HG03159 (cell line): ENCODE measurements around the gene ZC3H7A.

Experiments
- ATAC-seq: cut with Tn5 transposase; IDR thresholded peaks from one replicate; pipeline ENCODE4 v1.9.1; 2021; ENCODE audit warnings: mild to moderate bottlenecking, moderate library complexity; ENCODE audit not compliant: unreplicated experiment

Gene ZC3H7A

GRCh38 chr16:11779074-11779473, 18.0 kb downstream of the ZC3H7A start:
- no peak for ATAC-seq

DNA sequence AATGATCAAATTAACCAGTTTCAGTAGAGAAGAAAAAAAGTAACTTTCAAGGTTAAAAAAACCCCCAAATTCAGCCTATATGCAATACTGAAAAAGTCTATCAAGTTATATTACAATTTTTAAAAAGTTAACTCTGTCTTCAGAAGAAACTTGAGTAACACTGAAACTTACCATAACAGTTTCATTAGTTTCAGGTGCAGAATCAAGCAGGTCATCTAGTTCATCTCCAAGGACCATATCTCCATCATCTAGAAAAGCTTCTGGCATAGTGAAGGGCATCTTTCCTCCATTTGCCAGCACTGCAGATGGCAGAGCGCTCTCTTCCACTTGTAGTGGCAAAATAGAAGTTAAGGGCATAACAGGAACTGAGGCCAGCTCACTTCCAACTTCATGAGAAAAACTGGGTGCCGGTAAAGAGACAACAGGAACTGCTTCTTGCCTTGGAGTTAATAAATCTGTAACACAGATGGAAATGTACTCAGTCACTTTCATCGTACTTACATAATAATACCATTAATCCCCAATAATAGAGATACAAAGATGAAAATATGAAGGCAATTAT, 22.9 kb downstream of the ZC3H7A start:
- ATAC-seq = no peak

GRCh38 chr16:11768849-11769248, 28.2 kb downstream of the ZC3H7A start:
- no peak for ATAC-seq

- ATAC-seq = no peak
These were observed 34.6 kb downstream of the ZC3H7A start for GRCh38 chr16:11762431-11762830.

GRCh38 chr16:11759997-11760396, 37.1 kb downstream of the ZC3H7A start:
- ATAC-seq = no peak

DNA sequence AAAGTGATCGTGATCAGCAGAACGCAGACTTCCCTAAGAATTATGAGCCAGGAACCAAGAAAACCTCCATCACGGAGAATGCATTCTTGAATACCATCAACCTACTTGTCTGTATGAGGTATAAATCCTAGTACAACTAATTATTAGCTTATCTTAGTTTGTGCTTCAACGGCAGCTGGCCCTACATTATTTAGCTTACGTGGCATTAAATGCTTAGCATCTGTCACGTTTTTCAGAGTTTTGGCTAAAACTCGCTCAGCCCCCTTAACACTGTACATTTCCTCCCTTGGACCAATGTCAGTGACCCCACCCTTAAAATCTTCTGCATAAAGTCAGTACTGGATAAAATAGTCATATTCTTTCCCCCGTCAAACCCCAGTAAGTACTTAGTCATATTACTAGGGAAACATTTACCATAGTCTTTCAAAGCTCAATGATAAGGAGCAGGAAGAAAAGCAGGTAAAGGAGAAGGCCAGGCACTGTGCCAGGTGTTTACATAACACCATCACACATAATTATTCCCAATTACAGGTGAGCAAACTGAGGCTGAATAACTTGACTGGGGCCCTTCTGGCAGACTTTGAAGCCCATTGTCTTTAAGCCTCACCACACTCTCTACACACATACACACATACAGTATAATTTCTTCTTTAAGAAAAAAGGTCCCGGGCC, 37.8 kb downstream of the ZC3H7A start:
- no peak for ATAC-seq

DNA sequence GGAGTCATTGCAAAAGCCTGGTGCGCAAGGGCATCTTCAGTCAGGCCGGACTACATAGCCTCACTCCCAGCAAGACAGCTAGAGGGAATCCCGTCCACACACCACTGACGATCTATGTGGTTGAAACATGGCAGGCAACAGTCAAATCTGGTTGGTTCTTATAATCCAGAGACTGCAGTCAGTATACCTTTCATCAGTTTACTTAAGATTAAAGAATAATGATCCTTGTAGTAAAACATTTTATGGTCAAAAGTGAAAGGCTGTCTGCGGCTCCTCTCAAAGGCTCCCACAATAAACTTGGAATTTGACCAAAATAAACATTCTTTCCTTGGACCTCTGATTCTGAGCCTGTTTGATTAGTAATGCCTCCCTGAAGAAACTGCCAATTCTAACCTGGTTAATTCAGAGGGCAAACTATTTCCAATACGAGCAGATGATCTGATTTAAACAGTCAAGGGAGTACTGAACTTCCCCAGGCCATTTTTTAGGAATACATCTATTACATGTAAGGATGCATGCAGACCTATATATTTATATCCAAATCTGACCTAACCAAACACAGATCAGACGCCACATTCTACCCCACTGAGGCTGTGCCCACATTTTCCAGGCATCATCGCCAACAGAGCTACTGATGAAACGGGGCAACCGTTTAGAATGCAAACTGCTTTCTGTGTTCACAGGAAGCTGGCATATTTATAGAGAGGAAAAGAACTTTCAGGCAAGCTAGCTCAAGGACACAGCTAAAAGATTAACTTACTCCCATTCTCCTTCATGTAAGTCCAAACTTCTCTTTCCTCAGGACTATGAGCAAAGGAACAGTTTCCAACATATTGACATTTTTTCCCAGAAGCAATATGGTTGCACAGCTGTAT, 39.1 kb downstream of the ZC3H7A start:
- no peak for ATAC-seq

DNA sequence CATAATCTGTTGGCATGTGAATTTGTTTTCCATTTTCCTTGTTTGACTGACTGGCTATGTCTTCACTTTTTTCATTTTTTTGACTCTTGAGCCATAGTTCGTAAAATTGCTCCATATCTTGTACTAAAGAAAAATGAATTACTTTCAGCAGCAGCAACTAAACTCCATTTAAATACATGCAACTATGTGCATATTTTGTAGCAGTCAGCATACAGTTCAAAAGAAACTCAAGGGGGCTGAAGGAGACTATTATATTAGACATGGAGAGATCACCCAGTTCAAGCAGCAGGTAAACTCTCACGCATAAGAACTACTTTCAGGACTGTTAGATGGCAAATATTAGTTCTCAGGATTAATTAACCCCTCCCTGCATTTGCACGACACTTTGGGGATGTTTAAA, 40.8 kb downstream of the ZC3H7A start:
- no peak for ATAC-seq

GRCh38 chr16:11755022-11755760, 41.9 kb downstream of the ZC3H7A start:
- no peak for ATAC-seq

GRCh38 chr16:11752856-11753255, 44.2 kb downstream of the ZC3H7A start:
- ATAC-seq = no peak

- no peak for ATAC-seq
These were observed 47.0 kb downstream of the ZC3H7A start for GRCh38 chr16:11750056-11750455.

GRCh38 chr16:11748404-11749254, 48.4 kb downstream of the ZC3H7A start:
- no peak for ATAC-seq

GRCh38 chr16:11747949-11748403, 49.1 kb downstream of the ZC3H7A start:
- ATAC-seq = no peak

DNA sequence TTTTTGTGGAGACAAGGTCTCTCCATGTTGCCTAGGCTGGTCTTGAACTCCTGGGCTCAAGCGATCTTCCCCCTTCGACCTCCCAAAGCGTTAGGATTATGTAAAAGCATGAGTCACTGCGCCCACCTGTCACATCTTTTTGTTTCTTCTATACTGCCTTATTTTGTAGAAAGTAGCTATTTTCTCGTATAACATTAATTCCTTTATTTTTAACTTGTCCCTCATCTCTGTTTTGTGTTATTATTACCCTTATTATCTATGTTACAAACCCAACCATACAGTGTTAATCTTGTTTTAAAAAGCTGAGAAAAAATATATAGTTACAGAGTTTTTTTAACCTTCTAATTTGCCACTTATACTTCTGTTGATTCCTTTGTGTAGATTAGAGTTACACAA, 53.0 kb downstream of the ZC3H7A start:
- no peak for ATAC-seq

- no peak for ATAC-seq
These were observed 53.6 kb downstream of the ZC3H7A start for GRCh38 chr16:11743308-11744074.

DNA sequence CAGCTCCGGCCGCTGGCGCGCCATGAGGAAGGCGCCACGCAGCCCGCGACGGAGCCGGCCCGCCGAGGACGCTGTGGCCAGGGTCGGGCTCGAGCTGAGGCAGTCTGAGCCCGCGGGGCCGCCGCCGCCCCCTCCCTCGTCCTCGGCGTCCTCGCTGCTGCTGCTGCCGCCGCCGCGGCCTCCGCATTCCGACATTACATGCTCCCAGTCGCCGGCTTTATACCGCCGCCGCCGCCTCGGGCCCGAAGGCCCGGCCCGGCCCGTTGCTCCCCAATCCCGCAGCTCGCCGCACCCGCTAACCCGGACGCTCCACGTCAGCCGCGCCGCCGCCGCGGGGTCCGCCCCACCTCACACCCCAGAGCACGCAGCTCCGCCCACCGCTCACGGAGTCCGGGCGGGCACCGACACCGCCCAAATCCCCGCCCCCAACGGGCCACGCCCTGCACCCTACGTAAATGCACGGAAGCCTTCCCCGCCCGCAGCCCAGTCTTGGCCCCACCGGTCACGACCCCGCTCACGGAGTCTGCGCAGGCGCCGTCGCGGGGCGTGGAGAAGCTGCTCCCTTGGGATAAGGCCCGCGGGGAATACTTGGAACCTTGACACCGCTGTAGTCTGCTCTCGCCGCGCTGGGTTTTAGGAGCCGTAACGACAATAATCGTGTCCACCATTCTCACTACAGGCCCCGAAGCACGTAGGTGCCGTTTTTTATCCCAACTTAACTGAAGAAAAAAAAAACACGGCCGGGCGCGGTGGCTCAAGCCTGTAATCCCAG, 54.3 kb downstream of the ZC3H7A start, which contains the start of gene TXNDC11:
TSS of gene TXNDC11 (minus strand) at position 322 of the 772 bp plus-strand sequence. CDS start at position 195, 127 bp downstream.
- peak; percentile 90 for ATAC-seq

DNA sequence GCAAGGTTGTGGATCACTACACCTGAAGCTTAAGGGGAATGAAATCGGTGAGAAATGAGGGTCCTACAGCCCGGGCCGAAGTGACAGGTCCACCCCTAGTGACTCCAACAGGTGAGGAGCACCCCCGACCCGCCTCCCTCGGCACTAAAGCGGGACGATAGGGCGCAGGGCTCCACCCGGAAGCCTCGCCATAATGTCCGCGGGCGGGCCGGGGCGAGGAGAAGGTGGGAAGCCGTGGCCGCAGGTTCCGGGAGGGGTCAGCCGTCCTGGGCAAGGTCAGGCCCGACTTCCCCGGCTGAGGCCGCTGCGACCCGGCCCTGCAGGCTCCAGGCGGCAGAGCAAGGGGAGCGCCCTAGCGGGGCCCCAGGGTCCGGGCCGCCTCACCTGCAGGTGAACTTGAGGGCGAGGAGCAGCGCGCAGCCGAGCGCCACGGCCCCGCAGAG, 54.9 kb downstream of the ZC3H7A start:
- ATAC-seq = peak; percentile 29

- ATAC-seq = no peak
These were observed 56.5 kb downstream of the ZC3H7A start for GRCh38 chr16:11740567-11740966.
